ENCODE measurements around the gene SPTBN2.

DNA sequence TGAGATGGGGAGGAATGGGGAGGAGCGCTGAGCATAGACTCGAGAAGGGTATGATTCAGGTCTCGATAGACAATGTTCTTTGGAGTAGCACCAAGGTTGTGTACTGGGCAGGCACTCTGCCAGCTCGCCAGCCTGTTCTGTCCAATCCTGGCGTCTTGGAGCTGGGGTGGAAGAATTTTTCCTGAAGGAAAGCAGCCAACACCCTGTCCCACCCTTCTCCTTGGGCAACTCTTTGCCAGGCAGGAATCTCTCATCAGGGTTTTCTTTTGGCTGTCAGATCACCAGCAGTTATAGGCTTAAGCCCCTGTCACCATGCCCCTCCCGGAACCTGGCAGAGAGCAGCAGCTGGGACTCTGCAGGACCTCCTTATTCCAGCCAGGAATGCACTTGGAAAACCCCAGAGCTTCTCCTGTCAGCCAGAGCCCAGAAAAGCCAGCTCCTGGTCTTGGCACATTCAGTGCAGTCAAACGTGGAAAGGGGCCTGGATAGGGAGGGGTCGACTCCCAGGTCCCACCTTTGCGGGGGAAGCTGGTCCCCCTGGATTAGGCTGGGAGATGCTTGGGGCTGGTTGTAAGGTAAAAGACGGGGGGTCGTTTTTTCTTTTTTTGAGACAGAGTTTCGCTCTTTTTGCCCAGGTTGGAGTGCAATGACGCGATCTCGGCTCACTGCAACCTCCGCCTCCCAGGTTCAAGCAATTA is 14.4 kb upstream of the SPTBN2 start:
- TF ChIP-seq POLR2A (IDR thresholded peaks at IDR 0.05; ENCODE audit: low read depth, low read length) (no peak), POLR2AphosphoS5 (IDR thresholded peaks at IDR 0.05; ENCODE audit: low read depth, low read length) (no peak), TAF1 (IDR thresholded peaks at IDR 0.05; ENCODE audit: low read depth, low read length) (no peak)
